ENCODE data around the gene USP2.

- TF ChIP-seq POLR2AphosphoS5 (IDR thresholded peaks at IDR 0.05) (no peak), CTCF (IDR thresholded peaks at IDR 0.05) (no peak), POLR2A (IDR thresholded peaks at IDR 0.05) (no peak)
These were observed 39.9 kb upstream of the USP2 start for GRCh38 chr11:119421351-119421750.
